ENCODE data around the gene MAP1LC3B.

The MAP1LC3B gene

GRCh38 chr16:87391950-87392820 lies at the start of gene MAP1LC3B:
TSS of gene MAP1LC3B (plus strand) at chr16:87392336. CDS start at chr16:87392428, 92 bp downstream.
- in situ Hi-C loops (cut with MboI; ENCODE audit: low sequenced_read_pairs), result loop anchor here (25.0 kb wide), 1 partner anchor 470 kb away; the partner anchor contains the start of gene SLC7A5

GRCh38 chr16:87342504-87342903 lies 49.6 kb upstream of the MAP1LC3B start:
- in situ Hi-C loops (cut with MboI; ENCODE audit: low sequenced_read_pairs), result no loop called here
- no peaks in the 10 kb centered on the region for H3K4me1 ChIP-seq
- H3K4me3 ChIP-seq, result no peak overlapping the region
- H3K36me3 ChIP-seq (replicated peaks), result peaks cover 31% of the 10 kb centered on the region
- no peaks in the 10 kb centered on the region for H3K27me3 ChIP-seq (ENCODE audit: low read depth)
- no peak for DNase-seq (ENCODE audit: low spot score in 2 of 2)
- no peaks in the 10 kb centered on the region for H3K9me3 ChIP-seq

More at GRCh38 chr16:87391950-87392820, at the start of gene MAP1LC3B:
- Histone ChIP-seq H3K27me3 (ENCODE audit: low read depth) (no peaks in the 10 kb centered on the region), H3K4me1 (peaks cover 42% of the 10 kb centered on the region), H3K9me3 (no peaks in the 10 kb centered on the region), H3K4me3 (peak within 1 kb of the TSS; percentile 52), H3K36me3 (replicated peaks) (no peaks in the 10 kb centered on the region)
- DNase-seq (ENCODE audit: low spot score in 2 of 2), result peak; percentile 89 to 96

DNA sequence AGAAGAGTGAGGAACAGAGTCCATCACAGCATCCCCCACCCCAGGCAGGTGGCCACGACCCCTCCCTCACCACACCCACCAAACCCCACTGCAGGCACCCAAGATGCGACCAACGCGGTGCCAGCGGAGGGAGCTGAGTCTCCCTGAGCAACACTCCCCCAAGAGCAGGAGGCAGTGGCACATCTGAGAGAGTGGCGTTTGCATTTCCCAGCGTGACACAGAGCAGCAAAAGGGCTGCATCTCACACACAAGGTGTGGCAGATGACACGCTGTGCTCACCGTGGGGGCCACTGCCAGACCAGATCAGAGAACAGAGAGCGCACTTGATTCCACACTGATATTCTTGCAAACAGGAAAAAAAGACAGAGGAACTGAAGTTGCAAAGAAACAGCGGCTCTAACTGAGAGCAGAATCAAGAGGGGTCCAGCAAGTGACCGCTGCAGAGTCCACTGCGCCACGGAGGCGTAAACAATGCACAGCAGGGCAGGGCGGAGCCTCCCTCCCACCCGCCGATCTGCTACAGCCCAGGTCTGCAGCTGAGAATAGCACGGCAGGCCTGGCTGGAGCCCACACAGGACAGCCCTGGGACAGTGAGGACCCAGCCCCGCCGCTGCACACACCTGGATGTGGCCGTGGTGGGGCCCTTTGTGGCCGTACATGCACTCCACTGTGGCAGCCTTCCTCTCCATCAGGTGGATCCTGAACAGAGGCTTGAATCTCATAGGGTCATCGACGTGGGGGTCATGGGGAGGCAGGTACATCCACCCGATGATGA lies 49.0 kb upstream of the MAP1LC3B start:
- no peaks in the 10 kb centered on the region for H3K9me3 ChIP-seq
- H3K4me1 ChIP-seq, result no peaks in the 10 kb centered on the region
- no peak overlapping the region for H3K4me3 ChIP-seq
- H3K27me3 ChIP-seq (ENCODE audit: low read depth), result no peaks in the 10 kb centered on the region
- no peak for DNase-seq (ENCODE audit: low spot score in 2 of 2)
- in situ Hi-C loops (cut with MboI; ENCODE audit: low sequenced_read_pairs), result no loop called here
- H3K36me3 ChIP-seq (replicated peaks), result peaks cover 31% of the 10 kb centered on the region

DNA sequence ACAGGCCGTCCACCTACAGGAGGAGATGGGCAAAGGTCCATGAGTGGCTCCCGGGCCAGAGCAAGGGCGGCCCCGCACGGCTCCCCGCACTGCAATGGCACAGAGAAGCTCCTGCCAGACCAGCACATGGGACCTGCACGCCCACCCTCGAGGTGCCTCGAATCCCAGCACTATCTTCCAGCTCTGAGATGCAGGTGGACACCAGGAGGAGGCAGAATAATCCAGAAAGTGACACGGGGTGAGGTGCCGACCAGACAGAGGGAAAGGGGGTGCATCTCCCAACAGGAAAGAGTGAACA lies 48.4 kb upstream of the MAP1LC3B start:
- Histone ChIP-seq H3K27me3 (ENCODE audit: low read depth) (no peaks in the 10 kb centered on the region), H3K4me1 (no peaks in the 10 kb centered on the region), H3K4me3 (no peak overlapping the region), H3K36me3 (replicated peaks) (peaks cover 31% of the 10 kb centered on the region), H3K9me3 (no peaks in the 10 kb centered on the region)
- in situ Hi-C loops (cut with MboI; ENCODE audit: low sequenced_read_pairs), result no loop called here
- no peak for DNase-seq (ENCODE audit: low spot score in 2 of 2)

GRCh38 chr16:87344165-87344930 lies 47.8 kb upstream of the MAP1LC3B start:
- in situ Hi-C loops (cut with MboI; ENCODE audit: low sequenced_read_pairs), result no loop called here
- Histone ChIP-seq H3K36me3 (replicated peaks) (peaks cover 25% of the 10 kb centered on the region), H3K4me3 (no peak overlapping the region), H3K4me1 (no peaks in the 10 kb centered on the region), H3K27me3 (ENCODE audit: low read depth) (no peaks in the 10 kb centered on the region), H3K9me3 (no peaks in the 10 kb centered on the region)
- no peak for DNase-seq (ENCODE audit: low spot score in 2 of 2)

- no peaks in the 10 kb centered on the region for H3K9me3 ChIP-seq
- no peaks in the 10 kb centered on the region for H3K4me1 ChIP-seq
- peaks cover 21% of the 10 kb centered on the region for H3K36me3 ChIP-seq (replicated peaks)
- in situ Hi-C loops (cut with MboI; ENCODE audit: low sequenced_read_pairs), result no loop called here
- no peaks in the 10 kb centered on the region for H3K27me3 ChIP-seq (ENCODE audit: low read depth)
- no peak overlapping the region for H3K4me3 ChIP-seq
- no peak for DNase-seq (ENCODE audit: low spot score in 2 of 2)
Observed at GRCh38 chr16:87344931-87345631, 47.1 kb upstream of the MAP1LC3B start.

GRCh38 chr16:87345726-87346424 lies 46.3 kb upstream of the MAP1LC3B start:
- peaks cover 21% of the 10 kb centered on the region for H3K36me3 ChIP-seq (replicated peaks)
- in situ Hi-C loops (cut with MboI; ENCODE audit: low sequenced_read_pairs), result no loop called here
- H3K4me3 ChIP-seq, result no peak overlapping the region
- H3K9me3 ChIP-seq, result no peaks in the 10 kb centered on the region
- no peaks in the 10 kb centered on the region for H3K27me3 ChIP-seq (ENCODE audit: low read depth)
- DNase-seq (ENCODE audit: low spot score in 2 of 2), result no peak
- H3K4me1 ChIP-seq, result no peaks in the 10 kb centered on the region

GRCh38 chr16:87346517-87347060 lies 45.5 kb upstream of the MAP1LC3B start:
- Histone ChIP-seq H3K9me3 (no peaks in the 10 kb centered on the region), H3K27me3 (ENCODE audit: low read depth) (no peaks in the 10 kb centered on the region), H3K4me1 (no peaks in the 10 kb centered on the region), H3K4me3 (no peak overlapping the region), H3K36me3 (replicated peaks) (peaks cover 18% of the 10 kb centered on the region)
- in situ Hi-C loops (cut with MboI; ENCODE audit: low sequenced_read_pairs), result no loop called here
- no peak for DNase-seq (ENCODE audit: low spot score in 2 of 2)

GRCh38 chr16:87347932-87348615 lies 44.1 kb upstream of the MAP1LC3B start:
- no peaks in the 10 kb centered on the region for H3K27me3 ChIP-seq (ENCODE audit: low read depth)
- H3K4me3 ChIP-seq, result no peak overlapping the region
- H3K9me3 ChIP-seq, result no peaks in the 10 kb centered on the region
- peaks cover 7% of the 10 kb centered on the region for H3K36me3 ChIP-seq (replicated peaks)
- in situ Hi-C loops (cut with MboI; ENCODE audit: low sequenced_read_pairs), result no loop called here
- no peaks in the 10 kb centered on the region for H3K4me1 ChIP-seq
- no peak for DNase-seq (ENCODE audit: low spot score in 2 of 2)

DNA sequence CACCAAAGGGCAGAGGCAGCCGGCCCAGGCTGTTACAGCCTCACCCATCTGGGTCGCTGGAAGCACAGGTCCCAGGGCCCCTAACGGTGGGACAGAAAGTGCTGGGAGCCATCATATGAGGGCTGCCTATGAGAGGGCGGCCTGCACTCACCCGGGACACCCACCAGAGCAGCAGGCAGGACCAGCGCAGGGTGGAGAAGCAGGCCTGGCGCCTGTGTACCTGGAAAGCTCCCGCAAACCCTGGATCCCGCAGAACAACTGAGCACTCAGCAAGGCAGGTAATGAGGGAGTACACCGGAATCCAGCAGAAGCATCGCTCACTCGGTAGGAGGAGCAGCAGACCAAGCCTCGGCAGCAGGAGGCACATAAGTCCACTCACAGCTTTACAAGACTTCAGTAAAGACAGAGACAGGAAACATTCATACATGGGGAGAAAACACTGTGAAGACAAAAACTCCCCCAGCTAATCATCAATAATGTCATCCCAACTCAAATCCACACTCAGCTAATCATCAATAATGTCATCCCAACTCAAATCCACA lies 43.4 kb upstream of the MAP1LC3B start:
- Histone ChIP-seq H3K27me3 (ENCODE audit: low read depth) (no peaks in the 10 kb centered on the region), H3K36me3 (replicated peaks) (peaks cover under 1% of the 10 kb centered on the region; the same call in 1 of the 2 replicates), H3K4me3 (no peak overlapping the region), H3K9me3 (no peaks in the 10 kb centered on the region), H3K4me1 (no peaks in the 10 kb centered on the region)
- in situ Hi-C loops (cut with MboI; ENCODE audit: low sequenced_read_pairs), result no loop called here
- DNase-seq (ENCODE audit: low spot score in 2 of 2), result no peak

- Histone ChIP-seq H3K27me3 (ENCODE audit: low read depth) (no peaks in the 10 kb centered on the region), H3K36me3 (replicated peaks) (no peaks in the 10 kb centered on the region; the same call in none of the 2 replicates), H3K4me3 (no peak overlapping the region), H3K9me3 (no peaks in the 10 kb centered on the region), H3K4me1 (no peaks in the 10 kb centered on the region)
- in situ Hi-C loops (cut with MboI; ENCODE audit: low sequenced_read_pairs), result no loop called here
- DNase-seq (ENCODE audit: low spot score in 2 of 2), result no peak
Observed at GRCh38 chr16:87350031-87350430, 42.1 kb upstream of the MAP1LC3B start.
